Adrenal gland (tissue), 5 donors: ENCODE measurements around the gene NPAS3.

ENCODE experiments used
- POLR2A ChIP-seq, 2 donors: fragments of 450-650 bp; IDR thresholded peaks; one replicate each; pipeline ENCODE4 v1.6.1; 2017; ENCODE audit warnings: antibody characterized with exemption in 2 of 2, mild to moderate bottlenecking in 2 of 2, moderate library complexity in 1 of 2
- TF ChIP-seq, protein P1 (sequence below), 6 experiments: fragments of 450-650 bp in 4 of 6; fragments of 200-600 bp in 2 of 6; sonication (generic) in 1 of 6; IDR thresholded peaks; 1 replicate in 5 of 6; 2 replicates in 1 of 6; pipeline versions ENCODE4 v1.5.1 to v1.8.0; 2016 to 2021; ENCODE audit warnings: antibody characterized with exemption in 6 of 6, mild to moderate bottlenecking in 2 of 6, moderate library complexity in 1 of 6
- donor health status: DM: no; HTN: no; CAD: no.

DNA sequence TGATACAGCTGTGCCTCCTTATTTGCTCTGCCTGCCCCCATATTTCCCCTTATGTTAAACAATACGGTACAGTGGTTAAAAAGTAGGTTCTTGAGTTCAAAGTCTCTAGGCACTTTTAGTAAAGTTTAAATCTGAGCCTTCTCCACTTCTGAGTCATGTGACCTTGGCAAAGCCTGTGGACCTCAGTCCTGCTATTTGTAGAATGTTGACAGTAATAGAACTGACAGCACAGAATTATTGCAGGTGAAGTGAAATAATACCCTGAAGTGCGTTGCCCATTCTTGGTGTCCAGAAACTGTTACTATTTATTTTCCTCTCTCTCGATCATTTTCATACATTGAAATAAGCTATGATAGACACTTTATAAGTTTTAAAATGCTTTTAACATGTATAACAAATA is 512.5 kb downstream of the NPAS3 start:
- TF ChIP-seq, protein P1, sequence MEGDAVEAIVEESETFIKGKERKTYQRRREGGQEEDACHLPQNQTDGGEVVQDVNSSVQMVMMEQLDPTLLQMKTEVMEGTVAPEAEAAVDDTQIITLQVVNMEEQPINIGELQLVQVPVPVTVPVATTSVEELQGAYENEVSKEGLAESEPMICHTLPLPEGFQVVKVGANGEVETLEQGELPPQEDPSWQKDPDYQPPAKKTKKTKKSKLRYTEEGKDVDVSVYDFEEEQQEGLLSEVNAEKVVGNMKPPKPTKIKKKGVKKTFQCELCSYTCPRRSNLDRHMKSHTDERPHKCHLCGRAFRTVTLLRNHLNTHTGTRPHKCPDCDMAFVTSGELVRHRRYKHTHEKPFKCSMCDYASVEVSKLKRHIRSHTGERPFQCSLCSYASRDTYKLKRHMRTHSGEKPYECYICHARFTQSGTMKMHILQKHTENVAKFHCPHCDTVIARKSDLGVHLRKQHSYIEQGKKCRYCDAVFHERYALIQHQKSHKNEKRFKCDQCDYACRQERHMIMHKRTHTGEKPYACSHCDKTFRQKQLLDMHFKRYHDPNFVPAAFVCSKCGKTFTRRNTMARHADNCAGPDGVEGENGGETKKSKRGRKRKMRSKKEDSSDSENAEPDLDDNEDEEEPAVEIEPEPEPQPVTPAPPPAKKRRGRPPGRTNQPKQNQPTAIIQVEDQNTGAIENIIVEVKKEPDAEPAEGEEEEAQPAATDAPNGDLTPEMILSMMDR (IDR thresholded peaks at IDR 0.05): no peak
- TF ChIP-seq POLR2A (IDR thresholded peaks at IDR 0.05): no peak
